CD4-positive, alpha-beta T cell (primary cell): Measurements from ENCODE around the gene FAM181A. TPM values are rescaled to one million over a fixed set of nuclear protein-coding genes. Genes with fewer than 3 reads are reported as not detected.

Experiments
- ATAC-seq: fragments of 200-7000 bp; cut with Tn5 transposase; one replicate; pipeline ENCODE4 v1.10.0; 2022; ENCODE audit warnings: mild to moderate bottlenecking; ENCODE audit not compliant: poor library complexity
- CTCF ChIA-PET: fragments of 350-600 bp; sonication (Branson Sonifier 250); formaldehyde crosslinking; loops from one replicate; lab custom pipeline; 2021; ENCODE audit warnings: antibody characterized with exemption, inconsistent platforms; lab: Charles Lee
- POLR2A ChIA-PET: fragments of 350-600 bp; sonication (Branson Sonifier 250); formaldehyde crosslinking; loops from one replicate; lab custom pipeline; 2021; ENCODE audit warnings: antibody characterized with exemption, inconsistent platforms; lab: Charles Lee
- DNase-seq, 14 experiments: peaks; one replicate each; pipeline ENCODE4 v3.0.0-alpha.2; 2013 to 2020; ENCODE audit warnings: mixed read lengths in 2 of 14
- H3K27ac ChIP-seq, 2 donors: one replicate each; pipeline versions ENCODE4 v1.5.1 to v1.7.0; 2013; ENCODE audit warnings: low read length in 2 of 2, low read depth in 1 of 2, mild to moderate bottlenecking in 1 of 2
- H3K27me3 ChIP-seq, 2 experiments: 1 replicate in 1 of 2; 2 replicates in 1 of 2; pipeline versions ENCODE4 v1.6.1 to v1.7.0; 2013; ENCODE audit warnings: low read length in 2 of 2, control low read depth in 1 of 2, mild to moderate bottlenecking in 1 of 2, moderate library complexity in 1 of 2; ENCODE audit not compliant: insufficient read depth in 2 of 2, control insufficient read depth in 1 of 2
- H3K36me3 ChIP-seq: one replicate; pipeline ENCODE4 v1.6.1; 2013; ENCODE audit warnings: low read length, control low read depth; ENCODE audit not compliant: insufficient read depth
- H3K4me1 ChIP-seq: one replicate; pipeline ENCODE4 v1.6.1; 2013; ENCODE audit warnings: low read length, control low read depth; ENCODE audit not compliant: insufficient read depth
- H3K4me3 ChIP-seq: one replicate; pipeline ENCODE4 v1.5.1; 2013; ENCODE audit warnings: mild to moderate bottlenecking, low read length, moderate library complexity
- H3K9me3 ChIP-seq, 2 experiments: 1 replicate in 1 of 2; 2 replicates in 1 of 2; pipeline versions ENCODE4 v1.6.1 to v1.7.0; 2013; ENCODE audit warnings: low read length in 2 of 2, mild to moderate bottlenecking in 2 of 2, control low read depth in 1 of 2, moderate library complexity in 1 of 2; ENCODE audit not compliant: control insufficient read depth in 1 of 2, insufficient read depth in 1 of 2
- H3K27ac Mint-ChIP-seq: one replicate; pipeline ENCODE4 v1.8.0; 2020; ENCODE audit warnings: mixed read lengths
- H3K27me3 Mint-ChIP-seq: one replicate; pipeline ENCODE4 v1.8.0; 2021; ENCODE audit warnings: mixed read lengths
- H3K36me3 Mint-ChIP-seq: one replicate; pipeline ENCODE4 v1.8.0; 2021; ENCODE audit warnings: low read depth, mixed read lengths
- H3K4me1 Mint-ChIP-seq: one replicate; pipeline ENCODE4 v1.8.0; 2021; ENCODE audit warnings: low read depth, mixed read lengths
- H3K4me3 Mint-ChIP-seq: one replicate; pipeline ENCODE4 v1.8.0; 2020; ENCODE audit warnings: mild to moderate bottlenecking, mixed read lengths
- H3K9me3 Mint-ChIP-seq: one replicate; pipeline ENCODE4 v1.8.0; 2020; ENCODE audit warnings: mixed read lengths
- intact Hi-C, 2 experiments: fragments of 100-400 bp; cut with DNase I in 1 of 2; cut with micrococcal nuclease in 1 of 2; formaldehyde crosslinking; loops; one replicate each; pipeline versions ENCODE4 v1.15.1 to v1.9.0; 2023 to 2025; cut with DNase I, micrococcal nuclease
- total RNA-seq, 174 experiments: library from RNA in 2 of 174; stranded (reverse) in 2 of 174; gene quantifications; one replicate each; pipeline ENCODE4 v1.2.3 and lab custom pipeline; 2021 to 2026
- TF ChIP-seq, protein P1 (sequence below): fragments of 200-600 bp; IDR thresholded peaks from one replicate; pipeline ENCODE4 v1.8.0; 2022; ENCODE audit warnings: antibody characterized with exemption, mild to moderate bottlenecking

FAM181A gene
- total RNA-seq, 2 experiments from 2014 or later, result not detected

DNA sequence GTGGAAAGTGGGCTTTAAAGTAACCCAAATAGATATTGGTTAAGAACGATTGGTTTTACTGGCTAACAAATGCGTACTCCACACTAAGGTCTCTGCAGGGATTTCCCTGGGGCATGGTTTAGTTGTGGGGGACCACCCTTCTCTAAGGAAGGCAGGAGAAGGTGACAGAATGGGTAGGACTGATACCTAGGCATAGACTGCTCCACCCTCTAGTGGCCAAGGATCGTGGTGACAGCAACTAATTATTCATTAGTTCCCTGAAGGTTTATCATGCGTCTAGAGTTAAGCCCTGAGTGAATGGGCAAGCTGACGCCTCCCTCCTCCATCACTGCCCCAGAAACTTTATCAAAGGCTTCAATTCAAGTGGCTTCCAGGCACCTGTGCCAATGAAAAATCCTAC is 9.1 kb downstream of the FAM181A start:
- intact Hi-C loops, result loop anchor here in 1 of 2 experiments (5.0 kb wide), 1 partner anchor 246 kb away; no protein-coding TSS in a partner anchor
- H3K9me3 Mint-ChIP-seq, result no peaks in the 10 kb centered on the region
- ChIA-PET POLR2A (interaction anchor here (6.4 kb wide), 1 partner anchor 34 kb away, joined by 80 read pairs; no protein-coding TSS in a partner anchor), CTCF (interaction anchor here (1.3 to 2.2 kb wide), 3 partner anchors 34 to 65 kb away, joined by 3 to 16 read pairs (median 3); no protein-coding TSS in a partner anchor)
- ATAC-seq, result peak; percentile 25
- Histone ChIP-seq H3K36me3 (peaks cover 2% of the 10 kb centered on the region), H3K27me3 (peaks cover 0 to 7% of the 10 kb centered on the region in 2 experiments), H3K9me3 (no peaks in the 10 kb centered on the region), H3K4me3 (no peak overlapping the region), H3K4me1 (peaks cover 15% of the 10 kb centered on the region), H3K27ac (no peak overlapping the region)
- DNase-seq, result peak in 3 of 14 experiments; percentile 42 to 50 (median 47)
- no peak overlapping the region for H3K4me3 Mint-ChIP-seq
- peaks cover 9% of the 10 kb centered on the region for H3K27me3 Mint-ChIP-seq
- no peak overlapping the region for H3K27ac Mint-ChIP-seq
- no peaks in the 10 kb centered on the region for H3K4me1 Mint-ChIP-seq
- H3K36me3 Mint-ChIP-seq, result no peaks in the 10 kb centered on the region
- TF ChIP-seq, protein P1, sequence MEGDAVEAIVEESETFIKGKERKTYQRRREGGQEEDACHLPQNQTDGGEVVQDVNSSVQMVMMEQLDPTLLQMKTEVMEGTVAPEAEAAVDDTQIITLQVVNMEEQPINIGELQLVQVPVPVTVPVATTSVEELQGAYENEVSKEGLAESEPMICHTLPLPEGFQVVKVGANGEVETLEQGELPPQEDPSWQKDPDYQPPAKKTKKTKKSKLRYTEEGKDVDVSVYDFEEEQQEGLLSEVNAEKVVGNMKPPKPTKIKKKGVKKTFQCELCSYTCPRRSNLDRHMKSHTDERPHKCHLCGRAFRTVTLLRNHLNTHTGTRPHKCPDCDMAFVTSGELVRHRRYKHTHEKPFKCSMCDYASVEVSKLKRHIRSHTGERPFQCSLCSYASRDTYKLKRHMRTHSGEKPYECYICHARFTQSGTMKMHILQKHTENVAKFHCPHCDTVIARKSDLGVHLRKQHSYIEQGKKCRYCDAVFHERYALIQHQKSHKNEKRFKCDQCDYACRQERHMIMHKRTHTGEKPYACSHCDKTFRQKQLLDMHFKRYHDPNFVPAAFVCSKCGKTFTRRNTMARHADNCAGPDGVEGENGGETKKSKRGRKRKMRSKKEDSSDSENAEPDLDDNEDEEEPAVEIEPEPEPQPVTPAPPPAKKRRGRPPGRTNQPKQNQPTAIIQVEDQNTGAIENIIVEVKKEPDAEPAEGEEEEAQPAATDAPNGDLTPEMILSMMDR, result peak; percentile 58

DNA sequence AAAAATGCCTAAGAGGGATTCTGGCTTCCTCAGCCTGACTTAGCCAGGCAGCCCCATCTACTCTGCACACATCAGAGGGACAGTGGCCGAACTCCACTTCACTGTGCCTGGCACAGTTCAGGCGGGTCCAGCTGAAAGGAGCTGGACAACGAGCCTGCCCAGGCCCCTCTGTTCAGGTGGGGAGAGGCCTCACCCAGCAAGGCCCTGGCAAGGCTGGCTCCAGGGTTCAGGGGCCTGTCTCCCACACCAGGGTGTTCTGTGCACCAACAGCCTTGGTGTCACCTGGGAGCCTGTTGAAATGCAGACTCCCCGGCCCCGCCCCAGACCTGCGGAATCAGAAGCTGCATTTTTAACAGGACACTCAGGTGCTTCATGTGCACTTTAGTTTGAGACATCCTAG is 9.8 kb downstream of the FAM181A start:
- H3K9me3 Mint-ChIP-seq, result no peaks in the 10 kb centered on the region
- no peaks in the 10 kb centered on the region for H3K36me3 Mint-ChIP-seq
- DNase-seq (no peak), ATAC-seq (no peak)
- ChIA-PET CTCF (interaction anchor here (1.3 to 2.2 kb wide), 3 partner anchors 34 to 64 kb away, joined by 3 to 16 read pairs (median 3); no protein-coding TSS in a partner anchor), POLR2A (interaction anchor here (6.4 kb wide), 1 partner anchor 34 kb away, joined by 80 read pairs; no protein-coding TSS in a partner anchor)
- peaks cover 2% of the 10 kb centered on the region for H3K36me3 ChIP-seq
- TF ChIP-seq, protein P1, result no peak
- no peaks in the 10 kb centered on the region for H3K9me3 ChIP-seq
- H3K4me3 ChIP-seq, result no peak overlapping the region
- intact Hi-C loops, result loop anchor here in 1 of 2 experiments (5.0 kb wide), 1 partner anchor 245 kb away; no protein-coding TSS in a partner anchor
- H3K4me1 Mint-ChIP-seq, result no peaks in the 10 kb centered on the region
- H3K4me1 ChIP-seq, result peaks cover 15% of the 10 kb centered on the region
- H3K27ac Mint-ChIP-seq, result no peak overlapping the region
- H3K27me3 Mint-ChIP-seq, result peaks cover 9% of the 10 kb centered on the region
- no peak overlapping the region for H3K4me3 Mint-ChIP-seq
- H3K27ac ChIP-seq, result no peak overlapping the region
- H3K27me3 ChIP-seq, result peaks cover 0 to 7% of the 10 kb centered on the region in 2 experiments

DNA sequence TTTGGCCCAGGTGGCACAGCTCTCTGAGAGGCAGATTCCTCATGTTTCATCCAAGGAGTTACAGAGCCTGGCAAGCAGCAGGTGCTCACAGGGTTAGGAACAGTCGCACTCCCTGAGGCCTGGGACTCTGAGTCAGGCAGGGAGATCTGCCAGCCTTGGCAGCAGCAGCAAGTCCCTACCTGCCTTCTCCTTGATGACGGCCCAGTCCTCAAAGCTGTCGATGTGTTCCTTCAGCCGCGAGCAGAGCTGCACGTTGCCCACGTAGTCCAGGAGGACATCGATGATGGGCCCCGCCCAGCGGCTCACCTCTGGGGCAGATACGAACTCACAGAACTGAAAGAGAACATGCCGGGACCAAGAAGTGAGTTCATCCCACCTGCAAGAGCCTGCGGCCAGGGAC is 10.4 kb downstream of the FAM181A start:
- Histone ChIP-seq H3K9me3 (no peaks in the 10 kb centered on the region), H3K36me3 (peaks cover 3% of the 10 kb centered on the region), H3K27ac (no peak overlapping the region), H3K4me1 (peaks cover 15% of the 10 kb centered on the region), H3K27me3 (peaks cover 0 to 7% of the 10 kb centered on the region in 2 experiments), H3K4me3 (no peak overlapping the region)
- Mint-ChIP-seq H3K4me1 (no peaks in the 10 kb centered on the region), H3K27ac (no peak overlapping the region), H3K36me3 (no peaks in the 10 kb centered on the region), H3K27me3 (peaks cover 9% of the 10 kb centered on the region), H3K4me3 (no peak overlapping the region), H3K9me3 (no peaks in the 10 kb centered on the region)
- DNase-seq (no peak), ATAC-seq (no peak)
- POLR2A ChIA-PET, result interaction anchor here (6.4 kb wide), 1 partner anchor 33 kb away, joined by 80 read pairs; no protein-coding TSS in a partner anchor
- TF ChIP-seq, protein P1, result no peak
- CTCF ChIA-PET, result interaction anchor here (2.2 kb wide), 1 partner anchor 33 kb away, joined by 16 read pairs; no protein-coding TSS in a partner anchor
- intact Hi-C loops, result loop anchor here in 1 of 2 experiments (5.0 kb wide), 1 partner anchor 245 kb away; no protein-coding TSS in a partner anchor
